HG03520 (cell line): ENCODE data around the gene BAHCC1.
"Not testable (repeated sequence)": the region's sequence is repeated elsewhere in the genome, so short reads cannot be mapped to it uniquely, and the experiment has no call there.

Experiments
- ATAC-seq: cut with Tn5 transposase; IDR thresholded peaks from one replicate; pipeline ENCODE4 v1.9.1; 2021; ENCODE audit warnings: mild to moderate bottlenecking, moderate library complexity; ENCODE audit not compliant: unreplicated experiment

Gene BAHCC1

DNA sequence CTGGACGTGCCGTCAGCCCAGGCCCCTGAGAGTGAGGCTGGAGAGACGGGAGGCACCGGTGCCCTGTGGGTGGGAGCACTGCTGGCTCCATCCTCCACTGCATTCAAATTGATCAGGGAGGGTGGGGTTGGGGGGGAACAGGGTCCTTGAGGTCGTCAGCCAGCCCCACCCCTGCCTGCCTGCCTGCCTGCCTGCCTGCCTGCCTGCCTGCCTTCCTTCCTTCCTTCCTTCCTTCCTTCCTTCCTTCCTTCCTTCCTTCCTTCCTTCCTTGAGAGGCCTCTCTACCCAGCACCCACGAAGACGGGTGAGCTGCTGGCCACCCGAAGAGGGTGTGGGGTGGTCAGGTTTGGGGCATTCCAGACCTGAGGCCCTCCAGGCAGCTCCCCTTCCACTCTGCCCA lies 16.0 kb downstream of the BAHCC1 start:
- ATAC-seq, result no peak

DNA sequence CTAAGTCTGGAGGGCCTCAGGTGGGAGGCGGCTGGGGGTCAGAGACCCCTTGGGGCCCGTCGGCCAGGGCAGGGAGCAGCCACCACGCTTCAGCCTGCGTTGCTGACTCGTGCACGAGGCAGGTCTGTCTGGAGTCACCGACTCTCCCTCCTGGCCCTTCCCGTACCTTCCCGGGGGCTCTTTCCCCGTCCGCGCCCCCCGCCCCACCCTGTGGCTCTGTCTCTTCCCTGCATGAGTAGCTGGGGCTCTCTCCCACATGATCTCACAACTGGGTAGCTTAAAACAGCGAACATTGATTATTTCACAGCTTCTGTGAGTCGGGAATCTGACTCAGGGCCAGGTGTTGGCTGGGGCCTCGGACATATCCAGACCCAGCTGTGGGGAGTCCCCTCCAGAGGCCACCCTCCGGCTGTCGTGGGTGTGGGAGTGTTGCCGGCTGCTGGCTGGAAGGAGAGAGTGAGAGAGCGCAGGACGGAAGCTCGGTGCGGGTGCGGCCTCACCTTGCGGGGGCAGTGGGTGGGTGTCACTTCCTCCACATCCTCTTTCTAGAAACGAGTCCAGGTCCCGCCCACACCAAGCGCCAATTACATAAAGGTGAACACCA lies 17.3 kb downstream of the BAHCC1 start:
- ATAC-seq, result no peak

DNA sequence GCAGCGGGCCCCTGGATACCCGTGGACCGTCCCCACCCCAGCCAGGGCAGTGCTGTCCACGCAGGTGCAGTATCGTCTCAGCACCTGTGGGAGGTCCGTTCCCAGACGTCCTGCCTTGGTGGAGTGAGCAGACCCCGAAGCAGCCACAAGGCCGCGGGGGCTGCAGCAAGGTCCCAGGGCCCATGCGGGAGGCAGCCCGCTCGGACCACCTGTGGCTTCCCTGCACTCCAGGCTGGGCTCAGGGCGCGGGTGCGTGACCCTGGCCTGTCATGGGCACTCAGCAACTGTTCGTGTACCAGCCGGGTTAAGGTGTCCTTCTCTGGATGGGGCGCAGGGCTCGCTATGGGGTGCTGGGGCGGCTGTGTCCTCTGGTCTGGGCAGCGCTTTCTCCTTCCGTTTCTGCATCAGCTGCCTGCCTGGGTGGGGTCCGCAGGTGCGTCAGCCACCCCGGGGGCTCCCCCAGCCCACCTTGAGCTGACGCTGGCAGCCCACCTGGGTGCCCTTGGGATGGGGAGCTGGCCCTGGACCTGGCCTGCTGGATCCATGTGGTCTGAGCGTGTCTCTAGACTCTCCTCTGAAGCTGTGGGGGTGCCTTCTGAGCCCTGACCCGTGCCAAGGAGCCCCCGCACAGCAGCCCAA lies 18.4 kb downstream of the BAHCC1 start:
- ATAC-seq, result no peak

DNA sequence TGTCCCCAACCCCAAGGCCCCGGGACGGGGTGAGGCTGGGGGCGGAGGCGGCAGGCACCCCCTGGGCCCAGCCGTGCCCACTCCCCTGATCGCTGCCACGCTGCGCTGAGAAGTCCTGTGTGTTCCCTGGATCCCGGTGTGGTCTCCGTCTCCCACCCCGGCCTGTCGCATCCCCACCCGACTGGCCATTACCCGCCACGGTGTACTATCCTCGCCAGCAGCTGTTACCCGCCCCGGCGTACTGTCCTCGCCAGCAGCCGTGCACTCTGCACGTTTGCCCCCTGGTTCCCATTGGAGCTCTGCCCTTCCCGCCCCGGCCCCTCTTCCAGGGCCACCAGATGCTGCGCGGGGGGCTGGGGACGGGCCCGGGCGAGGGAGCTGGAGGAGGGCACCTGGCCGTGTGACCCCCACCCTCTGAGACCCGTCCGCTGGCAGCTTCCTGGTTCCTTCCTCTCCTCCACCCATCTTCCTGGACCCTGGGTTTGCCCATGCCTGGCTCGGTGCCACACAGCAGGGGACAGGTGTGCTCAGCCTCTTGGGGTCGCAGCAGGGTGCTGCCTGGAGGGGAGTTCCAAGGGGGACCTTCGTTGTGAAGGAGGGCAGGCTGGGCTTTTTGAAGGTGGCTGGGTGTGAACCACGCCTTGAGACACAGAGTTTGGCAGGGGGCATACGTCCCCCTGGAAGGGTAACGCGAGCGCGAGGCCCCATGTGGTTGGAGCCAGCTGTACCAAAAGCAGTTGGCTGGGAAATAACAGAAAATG lies 19.7 kb downstream of the BAHCC1 start:
- ATAC-seq, result no peak

DNA sequence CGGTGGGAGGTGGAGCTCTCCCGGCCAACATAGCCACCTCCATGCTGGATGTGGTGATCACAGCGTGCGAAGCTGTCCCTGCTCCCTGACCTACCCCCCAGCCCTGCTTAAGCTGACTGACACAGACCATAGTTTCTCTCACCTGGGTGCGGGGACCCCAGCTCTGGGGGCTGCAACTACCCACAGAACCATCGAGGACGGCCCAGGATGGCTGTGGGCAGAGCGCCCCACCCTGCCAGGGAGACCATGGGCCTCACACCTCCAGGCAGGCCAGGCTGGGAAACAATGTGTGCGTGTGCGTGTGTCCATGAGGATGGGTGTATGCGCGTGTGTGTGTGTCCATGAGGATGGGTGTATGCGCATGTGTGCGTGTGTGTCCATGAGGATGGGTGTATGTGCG lies 20.4 kb downstream of the BAHCC1 start:
- ATAC-seq, result no peak

DNA sequence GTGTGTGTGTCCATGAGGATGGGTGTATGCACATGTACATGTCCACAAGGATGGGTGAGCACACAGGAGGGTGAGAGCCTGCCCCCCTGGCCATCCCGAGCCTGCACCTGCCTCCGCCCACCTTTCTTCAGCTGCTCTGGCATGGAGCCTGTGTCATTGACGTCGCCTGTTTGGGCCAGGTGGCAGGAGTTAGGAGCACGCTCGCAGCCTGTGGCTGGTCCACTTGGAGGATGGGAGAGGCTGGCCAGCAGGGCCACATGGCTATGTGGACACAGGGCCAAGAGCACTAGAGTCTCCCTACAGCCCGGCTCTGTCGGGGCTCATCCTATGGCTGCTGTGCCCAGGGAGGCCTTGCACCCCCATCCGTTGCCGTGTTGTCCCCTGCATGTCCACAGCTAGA lies 21.4 kb downstream of the BAHCC1 start:
- no peak for ATAC-seq

DNA sequence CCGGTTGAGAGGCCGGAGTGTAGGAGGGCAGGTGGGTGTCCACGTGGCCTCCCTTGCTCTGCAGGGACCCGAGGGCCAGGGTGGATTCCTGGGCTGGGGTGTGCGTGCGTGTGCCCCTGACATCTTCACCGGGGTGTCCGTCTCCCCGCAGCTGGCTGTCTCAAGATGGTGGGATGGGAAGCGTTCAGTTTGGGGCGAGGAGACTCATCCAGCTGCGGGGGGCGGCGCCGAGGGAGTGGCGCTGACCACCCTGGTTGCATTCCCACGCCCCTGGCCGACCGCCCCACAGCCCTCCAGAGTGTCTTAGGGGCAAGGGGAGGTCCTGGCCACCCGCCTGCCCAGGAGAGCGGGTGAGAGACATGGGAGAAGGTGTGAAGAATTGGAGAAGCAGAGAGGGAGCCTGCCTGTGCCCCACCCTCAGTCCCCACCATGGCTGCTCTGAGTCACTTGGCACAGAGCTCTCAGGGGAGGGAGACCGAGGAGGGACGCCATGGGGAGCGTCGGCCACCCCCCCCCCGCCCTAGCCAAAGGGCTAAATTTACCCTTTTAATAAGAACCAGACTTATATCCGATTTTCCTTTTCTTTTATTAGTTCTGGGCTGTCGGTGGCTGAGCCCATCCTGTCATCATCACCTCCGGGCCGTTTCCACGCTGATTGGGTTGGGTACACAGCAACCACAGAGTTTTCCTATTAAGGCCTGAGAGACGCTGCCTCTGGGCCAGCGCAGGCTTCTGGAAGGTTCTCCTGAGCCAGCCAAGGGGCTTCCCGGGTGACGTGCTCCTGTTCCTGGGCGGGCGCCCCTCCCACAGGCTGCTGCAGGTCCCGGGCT lies 22.0 kb downstream of the BAHCC1 start:
- ATAC-seq, result no peak

DNA sequence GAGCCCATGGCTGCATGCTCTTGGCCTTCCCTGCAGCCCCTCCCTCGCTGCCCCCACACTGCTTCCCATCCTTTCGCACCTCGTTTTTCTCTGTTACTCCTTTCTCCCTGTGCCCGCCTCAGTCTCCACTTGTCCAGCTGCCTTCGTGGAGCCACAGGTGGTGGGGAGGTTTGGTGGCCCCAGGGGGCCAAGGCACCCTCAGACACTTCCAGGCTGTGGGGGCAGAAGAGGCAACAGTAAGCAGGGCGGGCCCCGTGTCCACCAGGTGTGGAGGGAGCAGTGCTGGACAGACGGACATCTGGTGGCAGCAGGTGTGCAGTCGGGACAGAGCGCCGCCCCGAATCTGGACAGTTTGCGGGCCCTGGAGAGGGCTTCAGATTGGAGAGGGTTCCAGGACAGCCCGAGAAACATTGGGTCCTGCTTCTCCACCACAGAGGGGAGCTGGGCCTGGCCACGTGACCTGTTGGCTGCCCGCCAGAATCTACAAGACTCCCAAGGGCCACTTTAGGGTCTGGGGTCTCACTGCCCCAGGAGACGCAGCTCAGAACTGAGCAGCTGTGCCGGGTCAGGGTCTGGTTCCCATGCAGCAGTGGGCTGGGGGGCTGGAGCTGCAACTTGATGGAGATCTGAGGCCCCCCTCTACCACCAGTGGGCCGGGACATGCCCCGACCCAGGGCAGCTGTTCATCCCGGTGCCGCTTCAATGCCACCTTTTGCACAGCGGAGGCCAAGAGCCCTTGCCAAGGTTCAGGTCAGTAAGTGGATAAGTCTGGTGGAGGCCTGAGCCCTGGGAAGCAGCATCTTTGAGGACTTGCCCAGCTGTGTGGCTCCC lies 22.8 kb downstream of the BAHCC1 start:
- ATAC-seq, result no peak

DNA sequence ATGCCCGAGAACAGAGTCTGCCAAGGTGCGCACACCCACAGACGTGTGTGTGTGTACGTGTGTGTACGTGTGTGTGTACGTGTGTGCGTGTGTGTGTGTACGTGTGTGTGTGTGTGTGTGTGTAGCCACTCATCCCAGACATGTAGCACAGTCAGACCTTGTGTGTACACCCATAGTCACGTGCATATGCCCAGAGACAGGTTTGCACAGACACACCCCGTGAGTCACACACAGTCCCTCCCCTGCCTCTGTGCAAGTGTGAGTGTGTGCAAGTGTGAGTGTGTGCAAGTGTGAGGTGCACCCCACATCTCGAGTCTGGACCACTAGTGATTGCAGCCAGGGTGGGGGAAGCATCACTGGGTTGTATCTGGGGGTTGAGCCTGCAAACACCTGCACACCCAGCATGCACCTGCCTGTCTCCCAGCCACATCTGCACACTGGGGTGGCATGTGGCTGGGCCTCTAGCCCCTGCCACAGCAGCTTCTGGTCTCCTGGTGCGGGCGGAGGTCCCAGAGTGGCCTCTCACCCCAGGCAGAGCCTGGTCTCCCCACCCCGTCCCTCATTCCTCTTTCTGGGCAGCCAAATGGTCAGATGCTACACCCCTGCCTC lies 23.6 kb downstream of the BAHCC1 start:
- no peak for ATAC-seq

DNA sequence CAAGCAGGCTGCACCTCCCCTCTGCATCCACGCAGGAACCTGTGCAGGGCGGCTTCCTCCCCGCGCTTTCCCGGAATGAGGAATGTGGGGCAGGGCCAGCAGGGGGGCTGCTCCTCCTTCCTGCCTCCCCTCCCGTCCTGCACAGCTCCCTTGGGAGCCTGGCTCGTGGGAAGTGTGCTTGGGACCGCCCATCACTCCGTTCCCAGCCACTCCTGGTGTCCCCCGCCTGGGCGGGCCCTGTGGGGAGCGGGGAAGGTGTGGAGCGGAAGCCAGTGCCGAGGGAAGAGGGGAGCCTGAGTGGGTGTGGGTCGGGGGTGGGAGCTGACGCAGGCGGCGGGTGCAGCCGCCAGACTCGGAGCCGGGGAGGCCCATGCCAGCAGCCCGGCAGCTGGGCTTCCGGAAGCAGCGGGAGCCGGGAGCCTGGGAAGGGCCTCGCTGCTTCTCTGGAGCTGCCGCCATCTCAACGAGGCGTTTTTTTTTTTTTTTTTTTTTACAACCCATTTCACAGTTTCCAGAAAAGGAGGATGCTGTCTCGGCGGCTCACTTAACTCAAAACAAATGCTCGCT lies 24.1 kb downstream of the BAHCC1 start:
- no peak for ATAC-seq

DNA sequence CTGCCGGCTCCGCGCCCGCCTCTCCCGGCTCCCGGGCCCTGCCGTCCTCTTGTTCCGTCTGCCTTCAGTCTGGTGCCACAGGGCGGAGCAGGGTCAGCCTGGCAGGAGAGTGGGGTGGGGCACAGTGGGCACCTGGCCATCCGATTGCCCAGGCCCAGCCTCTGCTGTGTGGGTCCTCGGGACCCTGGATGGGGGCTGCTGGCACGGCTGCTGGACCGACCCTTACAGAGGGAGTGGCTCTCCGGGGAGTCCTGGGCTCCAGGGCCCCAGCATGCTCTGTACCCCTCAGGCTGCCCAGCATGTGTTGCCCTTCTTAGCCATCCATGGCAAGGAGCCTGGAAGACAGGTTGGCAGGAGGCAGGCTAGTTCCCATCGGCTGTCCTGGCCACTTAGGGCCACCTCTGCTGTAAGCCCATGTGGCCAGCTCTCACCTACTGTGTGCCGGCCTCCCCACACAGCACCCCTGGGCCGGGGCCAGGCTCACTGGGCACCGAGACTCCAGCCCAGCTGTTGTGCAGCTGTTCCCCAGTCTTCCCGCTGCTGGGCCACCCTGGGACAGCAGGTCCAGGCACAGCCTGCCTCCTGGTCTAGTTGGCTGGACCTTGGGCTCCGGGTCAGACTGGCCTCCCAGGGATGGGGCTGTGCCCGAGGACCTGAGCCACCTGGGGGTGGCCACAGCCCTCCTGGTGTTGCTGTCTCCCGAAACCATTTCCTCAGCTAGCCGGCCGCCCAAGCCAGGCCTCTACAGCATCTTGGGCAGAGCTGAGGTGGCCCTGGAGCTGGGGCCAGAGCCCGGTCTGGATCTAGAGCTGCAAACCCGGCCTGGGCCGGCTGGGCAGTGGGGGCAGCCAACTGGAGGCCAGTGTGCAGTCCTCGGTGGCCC lies 24.9 kb downstream of the BAHCC1 start:
- ATAC-seq, result no peak

DNA sequence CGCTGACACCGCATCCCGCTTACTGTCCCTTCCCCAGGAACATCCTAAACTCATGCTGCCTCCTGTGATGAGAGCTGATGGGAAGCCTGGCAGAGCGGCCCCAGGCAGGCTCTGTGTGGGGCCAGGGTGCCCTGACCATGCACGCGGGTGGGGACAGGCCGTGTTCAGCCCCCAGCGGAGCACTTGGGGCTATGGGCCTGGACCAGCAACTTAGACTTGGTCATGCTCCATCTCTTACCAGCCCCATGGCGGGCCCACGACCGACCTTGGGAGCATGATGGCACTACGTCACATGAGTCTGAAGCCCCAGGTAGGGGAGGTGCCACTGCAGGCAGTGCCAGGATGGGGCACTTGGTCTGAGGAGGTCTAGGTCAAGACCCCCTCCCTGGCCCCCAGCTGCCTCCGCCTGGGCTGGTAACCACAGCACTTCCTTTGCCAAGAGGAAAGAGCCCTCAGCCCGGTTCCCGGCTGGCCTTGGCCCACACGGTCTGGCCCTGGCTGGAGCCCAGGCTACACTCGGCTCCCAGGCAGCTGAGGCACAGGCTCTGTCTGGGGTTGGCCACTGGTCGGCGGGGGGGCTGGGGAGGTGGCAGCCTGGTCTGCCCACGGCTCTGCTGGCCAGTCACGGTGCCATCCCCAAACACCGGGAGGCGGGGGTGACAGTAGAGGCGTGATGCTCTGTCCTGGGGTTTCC lies 25.7 kb downstream of the BAHCC1 start:
- ATAC-seq, result no peak

DNA sequence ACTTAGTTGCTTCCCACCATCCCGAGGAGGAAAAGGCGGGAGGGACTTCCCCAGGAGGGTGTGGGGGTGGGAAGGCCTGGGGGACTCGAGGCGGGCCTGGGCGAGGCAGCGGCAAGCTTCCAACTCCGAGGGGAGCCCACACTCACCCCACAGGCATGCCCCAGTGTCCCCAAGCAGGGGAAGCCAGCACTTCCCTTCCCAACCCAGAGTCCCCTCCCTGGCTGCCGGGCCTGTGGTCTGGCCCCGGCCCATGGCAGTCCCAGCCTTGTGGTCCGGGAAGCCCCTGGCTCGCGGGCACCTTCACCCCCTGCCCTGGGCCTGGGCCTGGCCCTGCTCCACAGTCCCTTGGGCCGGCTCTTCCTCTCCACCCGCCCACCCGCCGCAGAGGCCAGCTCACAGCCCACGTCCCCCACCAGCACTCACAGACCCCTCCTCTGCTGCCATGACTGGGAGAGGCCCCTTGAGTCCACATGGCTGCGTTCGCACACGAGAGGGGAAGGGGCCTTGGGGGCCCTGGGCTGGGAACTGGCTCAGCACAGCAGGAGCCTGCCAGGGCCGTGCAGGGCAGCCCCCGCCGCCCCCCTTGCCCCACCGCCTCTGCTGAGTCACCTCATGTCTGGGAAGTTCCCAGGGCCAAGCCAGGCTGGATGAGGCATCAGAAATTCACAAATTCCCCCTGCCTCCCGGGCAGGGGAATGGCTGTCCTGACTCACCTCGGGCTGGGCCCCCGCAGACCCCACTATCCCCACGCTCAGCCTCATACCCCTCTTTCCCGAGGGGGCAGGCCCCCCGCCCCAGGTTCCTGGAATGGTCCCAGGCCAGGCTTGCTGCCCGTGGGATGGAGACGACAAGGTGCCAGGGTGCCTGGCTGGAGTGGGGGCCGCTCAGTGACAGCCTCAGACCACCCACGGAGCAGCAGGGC lies 27.8 kb downstream of the BAHCC1 start:
- no peak for ATAC-seq

DNA sequence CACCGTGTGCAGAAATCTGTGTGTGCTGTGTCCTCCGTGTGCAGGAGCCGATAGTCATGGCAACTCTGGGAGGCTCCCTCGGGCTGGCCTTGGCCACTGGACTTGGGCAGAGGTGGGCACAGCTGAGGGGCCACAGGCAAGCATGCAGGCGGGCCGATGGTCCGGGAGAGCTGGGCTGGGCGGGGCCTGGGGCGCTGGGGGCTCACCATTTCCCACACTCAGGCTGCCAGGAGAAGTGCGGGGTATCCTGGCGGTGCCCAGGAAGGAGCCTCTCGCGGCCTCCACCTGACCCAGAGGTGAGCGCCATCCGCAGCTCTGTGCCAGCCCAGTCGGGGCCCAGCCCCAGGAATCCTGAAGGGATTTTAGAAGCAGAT lies 28.4 kb downstream of the BAHCC1 start:
- no peak for ATAC-seq

DNA sequence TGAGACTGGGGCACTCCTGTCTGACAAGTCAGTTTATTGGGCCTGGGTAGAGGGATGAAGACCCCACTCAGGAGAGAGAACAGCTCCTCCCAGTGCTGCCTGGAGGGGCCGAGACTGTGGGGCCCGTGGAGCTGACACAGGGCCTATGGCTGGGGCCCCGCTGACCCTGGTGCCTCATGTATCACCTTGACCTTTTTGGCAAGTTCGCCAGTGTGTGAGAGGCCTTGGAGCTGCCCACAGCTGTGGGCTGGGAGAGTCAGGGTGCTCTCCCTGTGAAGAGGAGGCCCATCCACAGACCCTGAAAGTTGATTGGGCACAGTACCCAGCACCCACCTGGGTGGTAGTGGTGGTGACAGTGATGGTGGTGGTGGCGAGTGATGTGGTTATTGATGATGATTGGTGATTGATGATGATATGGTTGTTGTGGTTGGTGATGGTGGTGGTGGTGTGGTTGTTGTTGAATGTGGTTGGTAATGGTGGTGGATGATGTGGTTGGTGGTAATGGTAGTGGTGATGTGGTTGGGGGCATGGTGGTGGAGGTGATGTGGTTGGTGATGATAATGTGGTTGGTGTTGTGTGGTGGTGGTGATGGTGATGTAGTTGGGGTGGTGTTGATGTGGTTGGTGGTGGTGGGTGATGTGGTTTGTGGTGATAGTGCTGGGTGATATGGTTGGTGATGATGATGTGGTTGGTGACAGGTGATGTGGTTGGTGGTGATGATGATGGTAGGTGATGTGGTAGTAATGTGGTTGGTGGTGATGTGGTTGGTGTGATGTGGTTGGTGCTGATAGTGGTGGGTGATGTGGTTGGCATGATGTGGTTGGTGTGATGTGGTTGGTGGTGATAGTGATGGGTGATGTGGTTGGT lies 29.1 kb downstream of the BAHCC1 start:
- no peak for ATAC-seq

DNA sequence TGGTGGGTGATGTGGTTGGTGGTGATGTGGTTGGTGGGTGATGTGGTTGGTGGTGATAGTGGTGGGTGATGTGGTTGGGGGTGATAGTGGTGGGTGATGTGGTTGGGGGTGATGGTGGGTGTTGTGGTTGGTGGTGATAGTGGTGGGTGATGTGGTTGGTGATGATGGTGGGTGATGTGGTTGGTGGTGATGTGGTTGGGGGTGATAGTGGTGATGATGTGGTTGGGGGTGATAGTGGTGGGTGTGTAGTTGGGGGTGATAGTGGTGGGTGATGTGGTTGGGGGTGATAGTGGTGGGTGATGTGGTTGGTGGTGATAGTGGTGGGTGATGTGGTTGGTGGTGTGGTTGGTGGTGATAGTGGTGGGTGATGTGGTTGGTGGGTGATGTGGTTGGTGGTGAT lies 29.8 kb downstream of the BAHCC1 start:
- not testable (repeated sequence) for ATAC-seq
